GM18505 (cell line): ENCODE data around the gene TENM4.
A peak's percentile ranks its signal among the peaks of the same experiment; 100 is the strongest.

ENCODE experiments used
- ATAC-seq: cut with Tn5 transposase; IDR thresholded peaks from one replicate; pipeline ENCODE4 v1.9.1; 2021; ENCODE audit not compliant: unreplicated experiment
- POLR2A ChIP-seq: IDR thresholded peaks from 4 replicates; pipeline ENCODE4 v1.6.1; 2011; ENCODE audit warnings: borderline replicate concordance; ENCODE audit not compliant: insufficient read depth, insufficient read length; ENCODE audit errors: extremely low read depth

Gene TENM4

DNA sequence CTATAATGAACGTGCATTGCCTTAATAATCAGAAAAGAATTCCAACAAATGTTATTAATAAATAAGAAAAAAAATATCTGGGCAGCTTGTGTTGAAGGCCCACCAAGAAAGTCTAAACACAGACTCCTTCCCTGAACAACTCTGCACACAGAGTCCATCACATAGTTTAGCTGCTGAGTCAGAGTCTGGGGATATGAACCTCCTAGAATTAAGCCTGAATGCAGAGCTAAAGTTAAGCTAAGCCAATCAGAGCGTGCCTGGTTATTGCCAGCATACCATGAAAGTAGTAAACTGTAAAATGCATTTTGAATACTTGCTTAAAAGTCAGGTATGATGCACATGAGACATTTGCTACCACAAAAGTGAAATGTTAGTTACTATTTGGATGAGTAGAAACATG lies 25.6 kb upstream of the TENM4 start:
- no peak for ATAC-seq
- no peak for TF ChIP-seq POLR2A

DNA sequence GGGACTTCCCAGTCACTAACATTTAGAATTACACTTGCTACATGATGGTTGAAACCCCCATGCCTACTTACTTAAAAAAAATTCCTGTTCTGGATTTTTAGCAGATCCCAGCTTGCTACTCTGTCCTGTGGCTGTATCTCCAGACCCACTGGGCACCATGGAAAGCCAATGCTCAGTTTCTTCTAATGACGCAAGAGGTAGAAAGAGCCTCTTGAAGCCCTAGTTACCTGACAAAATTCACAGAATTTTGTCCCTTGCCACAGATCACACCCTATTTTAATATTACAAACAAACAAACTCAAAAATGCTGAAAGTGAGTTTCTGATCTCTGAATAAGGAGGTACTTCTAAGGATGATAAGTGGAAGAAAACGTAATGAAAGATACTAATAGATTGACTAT lies 24.3 kb upstream of the TENM4 start:
- no peak for TF ChIP-seq POLR2A
- no peak for ATAC-seq

DNA sequence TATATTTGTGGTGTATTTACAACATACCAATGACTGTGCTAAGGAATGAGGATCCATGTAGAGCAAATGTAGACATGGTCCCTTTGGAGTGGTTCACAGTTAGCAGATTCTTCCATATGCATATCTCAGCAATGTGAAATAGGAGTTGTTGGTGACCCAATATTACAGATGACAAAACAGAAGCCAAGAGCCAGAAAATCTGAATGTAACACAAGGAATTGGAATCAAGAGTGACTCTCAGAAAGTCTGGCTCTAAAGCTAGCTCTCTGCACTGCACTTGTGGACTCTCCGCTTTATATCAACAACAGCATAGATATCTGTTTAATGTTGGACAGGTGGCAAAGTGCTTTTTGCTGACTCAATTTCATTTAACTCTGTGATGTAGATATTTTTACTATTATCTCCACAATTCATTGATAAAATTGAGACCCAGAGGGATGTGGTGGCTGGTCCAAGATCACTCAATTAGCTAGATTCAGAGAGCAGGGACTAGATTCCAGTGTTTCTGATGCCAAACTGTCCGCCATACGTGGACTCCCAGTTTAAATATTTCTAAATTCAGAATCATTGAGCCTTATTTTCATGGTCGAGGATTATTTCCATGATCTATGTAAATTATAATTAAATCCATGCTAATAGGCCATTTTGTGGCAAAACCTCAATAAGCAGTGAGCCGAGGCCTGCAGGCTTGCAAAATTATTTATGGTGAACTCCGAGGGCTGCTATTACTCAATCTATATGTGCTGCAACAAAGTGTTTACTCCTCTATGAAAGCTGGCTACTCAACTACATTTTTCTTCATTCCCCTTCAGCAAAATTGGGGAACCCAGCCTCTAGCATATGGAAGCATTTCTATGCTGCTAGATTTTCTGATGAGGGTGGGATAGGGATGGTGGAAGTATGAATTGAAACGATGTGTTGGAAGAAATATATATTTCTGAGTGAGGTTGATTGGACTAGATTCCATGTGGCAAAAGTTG lies 21.1 kb upstream of the TENM4 start:
- no peak for ATAC-seq
- no peak for TF ChIP-seq POLR2A

- no peak for ATAC-seq
- TF ChIP-seq POLR2A: no peak
Observed at GRCh38 chr11:79461144-79461543, 20.3 kb upstream of the TENM4 start.

DNA sequence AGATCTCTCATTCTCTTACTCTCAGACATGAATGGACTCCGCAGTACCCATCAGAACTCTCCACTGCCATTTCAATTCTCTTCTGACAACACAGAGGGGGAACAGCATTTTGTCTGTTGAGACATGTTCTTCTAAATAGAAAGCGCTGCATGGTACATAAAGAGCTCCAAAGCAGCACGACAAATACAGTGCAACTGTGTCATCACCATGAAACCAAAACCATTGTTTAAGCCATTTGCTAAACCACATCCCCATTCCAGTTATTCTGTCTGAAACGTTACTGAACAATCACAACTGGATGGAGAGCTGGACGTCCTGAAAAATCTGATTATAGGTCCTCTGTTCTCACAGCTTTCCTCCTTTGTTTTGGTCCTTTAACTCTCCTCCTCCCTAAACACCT lies 17.9 kb upstream of the TENM4 start:
- ATAC-seq: no peak
- no peak for TF ChIP-seq POLR2A

DNA sequence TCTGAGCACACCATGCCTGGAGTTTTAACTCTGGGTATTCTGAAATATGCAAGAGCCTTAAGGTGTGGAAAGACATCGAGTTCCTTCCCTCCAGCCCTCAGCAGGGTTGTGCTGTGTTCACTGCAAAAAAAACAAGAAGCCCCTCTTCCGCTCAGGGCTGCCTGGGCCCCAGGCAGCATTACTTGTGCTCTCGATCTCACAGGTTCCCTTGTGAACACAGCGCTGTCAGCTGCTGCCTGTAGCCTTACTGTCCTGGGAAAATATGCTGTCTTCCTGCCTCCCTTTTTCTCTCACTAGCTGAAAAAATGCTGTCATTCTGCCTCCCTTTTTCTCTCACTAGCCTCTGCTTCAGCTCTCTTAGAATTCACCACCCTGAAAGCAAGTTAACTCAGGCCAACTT lies 15.7 kb upstream of the TENM4 start:
- ATAC-seq: no peak
- TF ChIP-seq POLR2A: no peak

GRCh38 chr11:79453617-79454016 lies 12.8 kb upstream of the TENM4 start:
- no peak for ATAC-seq
- no peak for TF ChIP-seq POLR2A

GRCh38 chr11:79449040-79449439 lies 8.2 kb upstream of the TENM4 start:
- ATAC-seq: no peak
- TF ChIP-seq POLR2A: no peak

- no peak for TF ChIP-seq POLR2A
- ATAC-seq: no peak
Observed at GRCh38 chr11:79447038-79447786, 6.4 kb upstream of the TENM4 start.

DNA sequence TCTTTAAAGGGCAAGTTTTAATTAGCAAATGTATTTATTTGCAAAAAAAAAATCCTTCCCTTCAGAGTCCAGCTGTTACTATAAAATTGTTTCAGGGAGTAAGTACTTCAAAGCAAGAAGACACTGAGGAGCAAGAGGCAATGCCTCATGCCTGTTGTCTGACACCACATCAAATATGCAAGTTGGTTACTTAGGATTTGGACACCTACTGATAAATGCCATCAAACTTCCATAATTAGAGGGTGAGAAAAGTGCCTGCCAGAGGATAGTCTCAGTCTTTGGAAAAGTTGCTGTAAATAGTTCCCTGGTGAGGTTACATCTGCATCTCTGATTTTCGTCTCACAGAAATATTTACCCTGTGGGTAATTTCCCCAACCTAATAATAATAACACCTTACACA lies 4.1 kb upstream of the TENM4 start:
- ATAC-seq: no peak
- no peak for TF ChIP-seq POLR2A

GRCh38 chr11:79441461-79441875 lies 638 bp upstream of the TENM4 start:
- no peak for TF ChIP-seq POLR2A
- ATAC-seq: no peak

GRCh38 chr11:79439886-79440570 lies 802 bp downstream of the TENM4 start:
- peak; percentile 11 for ATAC-seq
- TF ChIP-seq POLR2A: no peak

DNA sequence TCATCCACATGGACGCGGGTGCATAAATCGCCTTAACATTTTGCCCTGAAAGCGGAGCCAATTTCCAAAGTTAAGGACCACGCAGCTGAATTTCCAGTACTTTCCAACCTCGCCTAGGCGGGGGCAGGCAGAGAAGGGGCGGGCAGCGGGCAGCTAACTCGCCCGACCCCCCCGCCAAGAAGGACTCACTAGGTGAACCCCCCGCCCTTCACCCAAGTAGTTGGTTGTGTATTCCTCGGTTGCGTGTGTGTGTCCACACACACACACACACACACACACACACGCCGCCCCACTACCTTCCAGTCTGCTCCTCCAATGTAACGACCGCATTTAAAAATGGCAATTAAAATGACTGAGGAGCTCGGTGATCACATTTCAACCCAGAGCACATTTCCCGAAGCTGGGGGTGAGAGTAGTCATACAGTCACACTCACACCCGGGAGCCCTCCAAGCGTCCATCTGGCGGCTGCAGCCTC lies 1.4 kb downstream of the TENM4 start:
- no peak for TF ChIP-seq POLR2A
- ATAC-seq: no peak
